Measurements from ENCODE around the gene RBM33. TPM values are rescaled to one million over a fixed set of nuclear protein-coding genes. Genes with fewer than 3 reads are reported as not detected.

The RBM33 gene
- total and polyA plus RNA-seq, 2 experiments from 2014 or later, result 10.5 to 36.0 TPM

DNA sequence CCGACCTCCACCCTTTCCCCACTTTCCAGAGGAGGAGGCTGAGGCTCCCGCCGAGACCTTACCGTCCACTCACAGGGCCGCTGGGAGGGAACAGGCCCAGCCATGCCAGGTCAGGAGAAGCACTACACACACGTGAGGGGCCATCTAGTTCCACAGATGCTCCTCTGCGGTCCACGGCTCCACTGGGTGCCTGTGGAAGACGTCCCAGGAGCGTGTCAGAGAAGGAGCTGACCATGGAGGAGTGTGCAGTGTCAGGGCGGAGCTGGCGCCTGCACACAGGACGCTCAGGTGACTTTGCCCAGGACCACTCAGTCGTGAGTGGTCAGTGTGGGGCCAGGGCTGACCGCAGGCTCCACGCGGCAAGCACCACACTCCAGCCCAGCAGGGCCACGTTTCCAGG, 175.8 kb downstream of the RBM33 start:
- 49 to 54% methylated on average over 18 of the region's 18 CpGs for WGBS, 2 experiments (ENCODE audit: low coverage in 1 of 2, low lambda C conversion rate in 2 of 2, missing lambda C conversion rate in 2 of 2)
- Histone ChIP-seq H3K27me3 (replicated peaks; ENCODE audit: insufficient read depth) (peaks cover 25% of the 10 kb centered on the region), H3K4me2 (ENCODE audit: unreplicated experiment) (no peak overlapping the region)

DNA sequence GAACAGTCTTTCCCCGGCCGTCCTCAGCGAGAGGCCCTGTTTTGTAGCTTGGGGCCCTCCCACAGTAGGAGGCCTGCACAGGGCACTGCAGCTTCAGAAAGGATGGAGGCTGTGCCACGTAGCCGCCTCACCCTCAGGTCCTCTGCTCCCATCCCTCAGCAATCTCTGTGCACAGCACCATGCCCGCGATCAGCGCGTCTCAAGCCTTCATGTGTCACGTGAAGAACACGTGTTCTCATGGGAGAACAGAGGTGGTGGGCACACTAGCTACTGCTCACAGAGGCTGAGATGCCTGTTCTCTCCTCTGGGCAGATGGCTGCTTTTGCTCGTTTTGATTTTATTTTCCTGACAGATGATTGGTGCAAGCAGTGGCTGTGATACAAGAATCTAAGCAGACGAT, 176.3 kb downstream of the RBM33 start:
- Histone ChIP-seq H3K36me3 (ENCODE audit: low read depth) (no peaks in the 10 kb centered on the region), H3K4me3 (no peak overlapping the region), H3K4me1 (ENCODE audit: insufficient read depth) (no peaks in the 10 kb centered on the region), H3K4me2 (ENCODE audit: unreplicated experiment) (no peak overlapping the region), H3F3A (ENCODE audit: insufficient read depth) (no peaks in the 10 kb centered on the region), H3K27me3 (replicated peaks; ENCODE audit: insufficient read depth) (peaks cover 21% of the 10 kb centered on the region), H4K20me1 (ENCODE audit: insufficient read depth) (no peaks in the 10 kb centered on the region), H3K79me2 (ENCODE audit: insufficient read depth) (no peaks in the 10 kb centered on the region), H3K9me3 (ENCODE audit: low read depth) (no peaks in the 10 kb centered on the region), H3K9ac (no peak overlapping the region), H3K27ac (no peak overlapping the region), H2AFZ (no peak overlapping the region), H3K9me2 (ENCODE audit: insufficient read depth) (no peaks in the 10 kb centered on the region)
- TF ChIP-seq EZH2phosphoT487 (IDR thresholded peaks at IDR 0.05; ENCODE audit: insufficient read depth, low read depth) (no peak), EZH2 (IDR thresholded peaks at IDR 0.05; ENCODE audit: insufficient read depth, poor library complexity, severe bottlenecking) (no peak)
- no peak for DNase-seq
- in situ Hi-C loops (cut with MboI), result no loop called here
- 44 to 57% methylated on average over 13 of the region's 13 CpGs for WGBS, 2 experiments (ENCODE audit: low coverage in 1 of 2, low lambda C conversion rate in 2 of 2, missing lambda C conversion rate in 2 of 2)

More for the DNA sequence above, 175.8 kb downstream of the RBM33 start:
- no peaks in the 10 kb centered on the region for H3K4me1 ChIP-seq (ENCODE audit: insufficient read depth)
- H3F3A ChIP-seq (ENCODE audit: insufficient read depth), result no peaks in the 10 kb centered on the region
- no peak for DNase-seq
- H3K79me2 ChIP-seq (ENCODE audit: insufficient read depth), result no peaks in the 10 kb centered on the region
- H2AFZ ChIP-seq, result no peak overlapping the region
- H3K9me2 ChIP-seq (ENCODE audit: insufficient read depth), result no peaks in the 10 kb centered on the region
- in situ Hi-C loops (cut with MboI), result no loop called here
- no peaks in the 10 kb centered on the region for H4K20me1 ChIP-seq (ENCODE audit: insufficient read depth)
- H3K4me3 ChIP-seq, result no peak overlapping the region
- H3K9me3 ChIP-seq (ENCODE audit: low read depth), result no peaks in the 10 kb centered on the region
- TF ChIP-seq EZH2 (IDR thresholded peaks at IDR 0.05; ENCODE audit: insufficient read depth, poor library complexity, severe bottlenecking) (no peak), EZH2phosphoT487 (IDR thresholded peaks at IDR 0.05; ENCODE audit: insufficient read depth, low read depth) (no peak)
- H3K27ac ChIP-seq, result no peak overlapping the region
- no peak overlapping the region for H3K9ac ChIP-seq
- no peaks in the 10 kb centered on the region for H3K36me3 ChIP-seq (ENCODE audit: low read depth)

DNA sequence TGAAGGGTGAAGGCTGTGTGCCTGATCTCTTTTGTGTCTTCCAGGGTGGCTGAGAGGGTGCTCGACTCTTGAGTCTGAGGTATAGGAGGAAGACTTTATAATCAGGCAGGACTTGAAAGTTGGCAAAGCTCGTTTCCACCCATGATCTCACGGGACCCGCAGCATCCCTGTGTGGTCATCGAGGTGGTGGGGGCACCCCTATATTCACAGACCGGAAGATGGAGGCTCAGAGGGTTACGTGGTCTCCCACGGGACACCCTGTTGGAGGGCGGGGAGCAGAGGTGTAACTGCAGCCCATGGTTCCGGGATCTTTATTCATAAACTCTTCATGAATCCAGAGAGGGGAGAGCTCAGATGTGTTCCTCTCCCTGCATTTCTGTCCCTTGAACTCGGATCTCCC, 177.4 kb downstream of the RBM33 start:
- Histone ChIP-seq H4K20me1 (ENCODE audit: insufficient read depth) (no peaks in the 10 kb centered on the region), H3K27me3 (replicated peaks; ENCODE audit: insufficient read depth) (peaks cover 20% of the 10 kb centered on the region), H3K79me2 (ENCODE audit: insufficient read depth) (no peaks in the 10 kb centered on the region), H3K4me2 (ENCODE audit: unreplicated experiment) (no peak overlapping the region), H3K4me1 (ENCODE audit: insufficient read depth) (no peaks in the 10 kb centered on the region), H3K36me3 (ENCODE audit: low read depth) (no peaks in the 10 kb centered on the region), H3K9ac (no peak overlapping the region), H3K9me2 (ENCODE audit: insufficient read depth) (no peaks in the 10 kb centered on the region), H3K9me3 (ENCODE audit: low read depth) (no peaks in the 10 kb centered on the region), H2AFZ (no peak overlapping the region), H3K27ac (no peak overlapping the region), H3F3A (ENCODE audit: insufficient read depth) (no peaks in the 10 kb centered on the region), H3K4me3 (no peak overlapping the region)
- TF ChIP-seq EZH2phosphoT487 (IDR thresholded peaks at IDR 0.05; ENCODE audit: insufficient read depth, low read depth) (no peak), EZH2 (IDR thresholded peaks at IDR 0.05; ENCODE audit: insufficient read depth, poor library complexity, severe bottlenecking) (no peak)
- no peak for DNase-seq
- WGBS, 2 experiments (ENCODE audit: low coverage in 1 of 2, low lambda C conversion rate in 2 of 2, missing lambda C conversion rate in 2 of 2), result 44 to 45% methylated on average over 11 of the region's 11 CpGs
- in situ Hi-C loops (cut with MboI), result no loop called here

DNA sequence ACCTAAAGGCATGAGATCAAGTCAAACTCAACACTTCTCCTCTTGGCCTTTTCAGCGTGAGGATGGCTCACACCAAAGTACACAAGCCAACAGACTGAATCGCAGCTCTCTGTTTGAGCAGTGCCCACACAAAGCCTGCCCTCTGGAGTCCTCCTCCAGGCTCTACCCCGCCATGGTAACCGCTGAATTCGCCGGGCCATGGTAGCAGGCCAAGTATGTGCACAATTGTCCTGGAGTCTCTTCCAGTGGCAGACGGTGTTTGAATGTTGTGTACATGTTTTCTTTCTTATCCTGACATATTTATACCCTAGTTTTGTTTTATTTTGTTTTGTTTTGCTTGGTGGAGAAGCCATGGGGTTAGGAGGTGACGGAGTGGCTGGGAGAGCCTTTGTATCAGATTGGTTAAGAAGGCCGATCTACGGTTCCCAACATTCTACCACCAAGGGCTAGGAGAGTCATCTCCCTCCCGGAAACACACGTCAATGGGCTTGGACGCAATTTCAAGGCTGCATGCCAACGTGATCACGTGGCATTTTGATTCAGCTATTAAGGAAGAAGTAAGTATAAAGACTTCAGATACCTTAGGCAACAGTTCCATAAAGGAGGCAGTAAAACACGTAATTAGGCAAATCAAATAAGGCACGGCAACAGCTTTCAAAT, 179.9 kb downstream of the RBM33 start:
- Histone ChIP-seq H4K20me1 (ENCODE audit: insufficient read depth) (no peaks in the 10 kb centered on the region), H3K9ac (no peak overlapping the region), H3F3A (ENCODE audit: insufficient read depth) (no peaks in the 10 kb centered on the region), H3K79me2 (ENCODE audit: insufficient read depth) (no peaks in the 10 kb centered on the region), H3K4me1 (ENCODE audit: insufficient read depth) (no peaks in the 10 kb centered on the region), H3K27ac (no peak overlapping the region), H3K36me3 (ENCODE audit: low read depth) (no peaks in the 10 kb centered on the region), H3K27me3 (replicated peaks; ENCODE audit: insufficient read depth) (peaks cover 14% of the 10 kb centered on the region; the same call in 1 of the 2 replicates), H2AFZ (no peak overlapping the region), H3K9me3 (ENCODE audit: low read depth) (no peaks in the 10 kb centered on the region), H3K9me2 (ENCODE audit: insufficient read depth) (no peaks in the 10 kb centered on the region), H3K4me3 (no peak overlapping the region), H3K4me2 (ENCODE audit: unreplicated experiment) (no peak overlapping the region)
- no peak for TF ChIP-seq EZH2phosphoT487 (IDR thresholded peaks at IDR 0.05; ENCODE audit: insufficient read depth, low read depth)
- no peak for TF ChIP-seq EZH2 (IDR thresholded peaks at IDR 0.05; ENCODE audit: insufficient read depth, poor library complexity, severe bottlenecking)
- 39 to 41% methylated on average over 17 of the region's 17 CpGs for WGBS, 2 experiments (ENCODE audit: low coverage in 1 of 2, low lambda C conversion rate in 2 of 2, missing lambda C conversion rate in 2 of 2)
- in situ Hi-C loops (cut with MboI), result no loop called here
- DNase-seq, result no peak
